Panc1 (cell line): Measurements from ENCODE around the gene ELOA. TPM values are rescaled to one million over a fixed set of nuclear protein-coding genes. Genes with fewer than 3 reads are reported as not detected.

ENCODE experiments used
- ATAC-seq: fragments of 200-7000 bp; cut with Tn5 transposase; 2 replicates; pipeline ENCODE4 v1.9.1; 2020; ENCODE audit warnings: mild to moderate bottlenecking, moderate library complexity
- BruUV-seq: library from RNA; stranded (reverse); fragments of 400-500 nt; replicated peaks from 2 replicates; lab custom pipeline; 2021; lab: Mats Ljungman, UMichigan
- CTCF ChIA-PET: fragments of 300-600 bp; sonication (Branson Sonifier 250); formaldehyde crosslinking; loops from one replicate; lab custom pipeline; 2022; ENCODE audit warnings: antibody characterized with exemption; lab: Charles Lee
- POLR2A ChIA-PET: fragments of 300-600 bp; sonication (Branson Sonifier 250); formaldehyde crosslinking; loops from one replicate; lab custom pipeline; 2022; ENCODE audit warnings: antibody characterized with exemption; lab: Charles Lee
- DNase-seq: peaks from one replicate; pipeline ENCODE4 v3.0.0-alpha.2; 2010; ENCODE audit warnings: low read depth, low spot score
- H3K27ac ChIP-seq: 2 replicates; pipeline ENCODE4 v1.5.1; 2011; ENCODE audit warnings: mild to moderate bottlenecking, low read length, inconsistent platforms
- H3K27me3 ChIP-seq: fragments of 200-500 bp; sonication (Bioruptor generic); 2 replicates; pipeline ENCODE4 v1.6.0; 2014; ENCODE audit warnings: low read length, inconsistent platforms; ENCODE audit not compliant: control insufficient read depth, insufficient read depth
- H3K36me3 ChIP-seq: fragments of 200-500 bp; sonication (Bioruptor generic); 2 replicates; pipeline ENCODE4 v1.5.1; 2014; ENCODE audit warnings: inconsistent platforms, mild to moderate bottlenecking, low read length, moderate library complexity; ENCODE audit not compliant: control insufficient read depth, insufficient read depth
- H3K4me1 ChIP-seq: 2 replicates; pipeline ENCODE4 v1.5.1; 2011; ENCODE audit warnings: inconsistent platforms, mild to moderate bottlenecking, low read length, moderate library complexity; ENCODE audit not compliant: control insufficient read depth, insufficient read depth
- H3K4me3 ChIP-seq, 2 experiments: 2 replicates each; pipeline ENCODE4 v1.5.1; 2011 to 2012; ENCODE audit warnings: low read depth in 2 of 2, low read length in 2 of 2, mild to moderate bottlenecking in 2 of 2, inconsistent platforms in 1 of 2, moderate library complexity in 1 of 2
- H3K9me3 ChIP-seq: fragments of 200-500 bp; sonication (Bioruptor generic); 2 replicates; pipeline ENCODE4 v1.5.1; 2014; ENCODE audit warnings: low read depth, mild to moderate bottlenecking, inconsistent platforms, low read length, moderate library complexity; ENCODE audit not compliant: control insufficient read depth, insufficient read depth
- CTCF ChIP-seq: fragments of 450-650 bp; IDR thresholded peaks from 2 replicates; pipeline ENCODE4 v1.5.1; 2017; ENCODE audit warnings: mild to moderate bottlenecking
- POLR2AphosphoS5 ChIP-seq: IDR thresholded peaks from 2 replicates; pipeline ENCODE4 v1.6.1; 2012; ENCODE audit warnings: mild to moderate bottlenecking, low read depth, low read length, moderate library complexity
- REST ChIP-seq, 2 experiments: IDR thresholded peaks; 2 replicates each; pipeline ENCODE4 v1.6.1; 2011 to 2012; ENCODE audit warnings: low read depth in 2 of 2, control low read depth in 1 of 2, low read length in 1 of 2, mild to moderate bottlenecking in 1 of 2, moderate library complexity in 1 of 2; ENCODE audit not compliant: insufficient read depth in 1 of 2
- SIN3A ChIP-seq: IDR thresholded peaks from 2 replicates; pipeline ENCODE4 v1.6.1; 2012; ENCODE audit warnings: low read depth, mild to moderate bottlenecking, low read length, moderate library complexity, borderline replicate concordance; ENCODE audit not compliant: insufficient read depth
- TCF7L2 ChIP-seq: IDR thresholded peaks from 2 replicates; pipeline ENCODE4 v1.6.1; 2011; ENCODE audit warnings: mild to moderate bottlenecking, low read depth, low read length, inconsistent platforms
- in situ Hi-C: cut with HindIII; loops from 2 replicates; pipeline ENCODE4 v1.10.0; 2016; ENCODE audit warnings: low sequenced_read_pairs, low pct_unique_long_range_greater_than_20kb
- intact Hi-C: fragments of 100-400 bp; cut with micrococcal nuclease; formaldehyde crosslinking; loops from one replicate; pipeline ENCODE4 v1.10.0; 2022; ENCODE audit not compliant: unreplicated experiment
- total RNA-seq: library from RNA; stranded (reverse); gene quantifications from one replicate; pipeline ENCODE4 v1.2.1, GENCODE V29; 2021; ENCODE audit not compliant: unreplicated experiment

ELOA gene
- total RNA-seq, 1 experiment from 2014 or later = 58.5 TPM

- Histone ChIP-seq H3K9me3 (no peaks in the 10 kb centered on the region), H3K27me3 (no peaks in the 10 kb centered on the region), H3K36me3 (peaks cover 48% of the 10 kb centered on the region), H3K4me1 (peaks cover 3% of the 10 kb centered on the region; the same call in 1 of the 2 replicates), H3K4me3 (no peak overlapping the region), H3K27ac (no peak overlapping the region)
- in situ Hi-C loops = no loop called here
- TF ChIP-seq POLR2AphosphoS5 (no peak), TCF7L2 (no peak)
- intact Hi-C loops = no loop called here
- CTCF ChIA-PET = no interaction called here
- DNase-seq = no peak
- no peak for ATAC-seq
- no TSS peak for BruUV-seq
- POLR2A ChIA-PET = interaction anchor here (0.5 kb wide), 1 partner anchor 73 kb away, joined by 8 read pairs; no protein-coding TSS in a partner anchor
Measured at GRCh38 chr1:23701310-23701709, 42.0 kb upstream of the ELOA start.

- no peaks in the 10 kb centered on the region for H3K9me3 ChIP-seq
- no peaks in the 10 kb centered on the region for H3K27me3 ChIP-seq
- no peak overlapping the region for H3K27ac ChIP-seq
- intact Hi-C loops (no loop called here), in situ Hi-C loops (no loop called here)
- H3K4me3 ChIP-seq = no peak overlapping the region
- POLR2A ChIA-PET = interaction anchor here (0.5 to 0.6 kb wide), 2 partner anchors 11 to 24 kb away, joined by 6 read pairs; no protein-coding TSS in a partner anchor
- CTCF ChIA-PET = interaction anchor here (0.6 kb wide), 1 partner anchor 42 kb away, joined by 7 read pairs; no protein-coding TSS in a partner anchor
- peaks cover 3% of the 10 kb centered on the region; the same call in 1 of the 2 replicates for H3K4me1 ChIP-seq
- ATAC-seq (no peak), DNase-seq (no peak)
- no peak for TF ChIP-seq CTCF
- TF ChIP-seq POLR2AphosphoS5 = no peak; the same call in 1 of the 2 replicates
- no peak for TF ChIP-seq SIN3A
- BruUV-seq = TSS peak; percentile 3
- peaks cover 41% of the 10 kb centered on the region for H3K36me3 ChIP-seq
Measured at GRCh38 chr1:23701996-23702395, 41.3 kb upstream of the ELOA start.

- BruUV-seq = no TSS peak
- intact Hi-C loops (loop anchor here (5.0 kb wide), 1 partner anchor 37 kb away; the partner anchor contains the start of gene ELOA), in situ Hi-C loops (no loop called here)
- ATAC-seq = no peak
- TF ChIP-seq CTCF (no peak), REST (IDR thresholded peaks at IDR 0.05; ENCODE audit: insufficient read depth in 1 of 2, low read depth in 2 of 2, low read length in 1 of 2) (no peak), POLR2AphosphoS5 (peak; percentile 34; the same call in 1 of the 2 replicates)
- H3K4me3 ChIP-seq = no peak overlapping the region
- ChIA-PET POLR2A (interaction anchor here (0.6 kb wide), 1 partner anchor 8 kb away, joined by 7 read pairs; no protein-coding TSS in a partner anchor), CTCF (no interaction called here)
- no peak overlapping the region for H3K27ac ChIP-seq
- H3K4me1 ChIP-seq = no peaks in the 10 kb centered on the region
- H3K36me3 ChIP-seq = peaks cover 15% of the 10 kb centered on the region
- H3K27me3 ChIP-seq = no peaks in the 10 kb centered on the region
- no peak for DNase-seq
- H3K9me3 ChIP-seq = no peaks in the 10 kb centered on the region
Measured at GRCh38 chr1:23704834-23705495, 38.3 kb upstream of the ELOA start.
